ENCODE measurements around the gene GDAP2. TPM values are rescaled to one million over a fixed set of nuclear protein-coding genes. Genes with fewer than 3 reads are reported as not detected.

Gene GDAP2
- total and polyA plus RNA-seq, 2 of the 4 experiments (the other 2 are of a cell fraction) = 5.4 to 27.1 TPM

DNA sequence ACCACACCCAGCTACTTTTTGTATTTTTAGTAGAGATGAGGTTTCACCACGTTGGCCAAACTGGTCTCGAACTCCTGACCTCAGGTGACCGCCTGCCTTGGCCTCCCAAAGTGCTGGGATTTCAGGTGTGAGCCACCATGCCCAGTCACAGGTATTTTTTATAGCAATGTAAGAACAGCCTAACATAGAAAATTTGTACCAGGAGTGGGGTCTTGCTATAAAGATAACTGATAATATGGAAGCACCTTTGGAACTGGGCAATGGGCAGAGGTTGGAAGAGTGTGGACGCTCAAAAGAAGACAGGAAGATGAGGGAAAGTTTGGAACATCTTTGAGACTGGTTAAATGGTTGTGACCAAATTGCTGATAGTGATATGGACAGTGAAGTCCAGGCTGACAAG is 99.2 kb downstream of the GDAP2 start:
- peak overlapping the region; percentile 73 for H3K4ac ChIP-seq (ENCODE audit: low read depth, low read length)
- H3K4me2 ChIP-seq (ENCODE audit: low read depth, low read length) = no peak overlapping the region
- H2AK5ac ChIP-seq (ENCODE audit: low read depth, low read length) = peak overlapping the region; percentile 74
- H2AFZ ChIP-seq (replicated peaks; ENCODE audit: low read length, poor library complexity) = no peak overlapping the region
- in situ Hi-C loops (cut with MboI; ENCODE audit: low sequenced_read_pairs) (no loop called here), intact Hi-C loops (cut with micrococcal nuclease) (no loop called here), dilution Hi-C loops (cut with HindIII; ENCODE audit: low sequenced_read_pairs, unreplicated experiment) (no loop called here)
- no peaks in the 10 kb centered on the region for H4K20me1 ChIP-seq (ENCODE audit: insufficient read depth, low read length)
- peaks cover 0 to 19% of the 10 kb centered on the region in 2 experiments; a peak in 2 of 4 replicates for H3K79me1 ChIP-seq (ENCODE audit: low read depth in 1 of 2, low read length in 2 of 2)
- BruUV-seq (replicated peaks) = no TSS peak
- H3K4me3 ChIP-seq (ENCODE audit: insufficient read depth, low read depth, low read length) = no peak overlapping the region
- peak overlapping the region; percentile 86 for H2BK120ac ChIP-seq (ENCODE audit: low read depth, low read length)
- H4K91ac ChIP-seq (ENCODE audit: insufficient read depth, low read depth, low read length) = no peak overlapping the region
- no peaks in the 10 kb centered on the region for H3K27me3 ChIP-seq (ENCODE audit: control insufficient read depth, insufficient read depth, low read length)
- no peak overlapping the region for H2AK9ac ChIP-seq (replicated peaks; ENCODE audit: low read depth, low read length, poor library complexity)
- H3K4me1 ChIP-seq (ENCODE audit: control insufficient read depth, insufficient read depth, low read length) = peaks cover 24% of the 10 kb centered on the region
- peak overlapping the region; percentile 83 for H2BK20ac ChIP-seq (ENCODE audit: low read depth, low read length)
- POLR2A ChIA-PET (ENCODE audit: unreplicated experiment) = no interaction called here
- ATAC-seq (ENCODE audit: low read depth) (no peak), DNase-seq (no peak)
- H2BK15ac ChIP-seq (ENCODE audit: low read depth, low read length) = peak overlapping the region; percentile 86; the same call in 2 of the 3 replicates
- no peak for TF ChIP-seq SMC3 (IDR thresholded peaks at IDR 0.05; ENCODE audit: low read depth, low read length)
- no peak overlapping the region for H2BK5ac ChIP-seq (ENCODE audit: low read depth, low read length, poor library complexity, severe bottlenecking)
- peaks cover 2% of the 10 kb centered on the region; the same call in 1 of the 2 replicates for H3K9me3 ChIP-seq (ENCODE audit: control insufficient read depth, insufficient read depth, low read length)
- WGBS, 2 experiments (ENCODE audit: extremely low coverage in 2 of 2, insufficient read length in 1 of 2) = no CpG with 5 or more reads among the region's 4 CpGs
- peak overlapping the region; percentile 44 for H3K14ac ChIP-seq (replicated peaks; ENCODE audit: low read depth, low read length)
- H4K5ac ChIP-seq (ENCODE audit: low read depth, low read length) = no peak overlapping the region
- no peak overlapping the region for H3K27ac ChIP-seq (ENCODE audit: insufficient read depth, low read length)
- CTCF ChIA-PET = no interaction called here
- H3K56ac ChIP-seq (ENCODE audit: extremely low read depth, insufficient read depth, low read length) = no peak overlapping the region
- H4K8ac ChIP-seq (ENCODE audit: low read depth in 2 of 2, low read length in 2 of 2) = peak overlapping the region in 1 of 2 experiments; percentile 35; a peak in 1 of 4 replicates
- H3K23ac ChIP-seq (ENCODE audit: low read depth, low read length) = no peak overlapping the region
- H3K36me3 ChIP-seq (ENCODE audit: control insufficient read depth, insufficient read depth, low read length) = no peaks in the 10 kb centered on the region
- H3K18ac ChIP-seq (ENCODE audit: low read depth, low read length) = no peak overlapping the region
- no peak overlapping the region for H3K9ac ChIP-seq (ENCODE audit: low read depth, low read length)
- H3K9me1 ChIP-seq (ENCODE audit: insufficient read depth, low read length) = peaks cover 14% of the 10 kb centered on the region
